Measurements from ENCODE around the gene PLEKHN1.

PLEKHN1 gene

DNA sequence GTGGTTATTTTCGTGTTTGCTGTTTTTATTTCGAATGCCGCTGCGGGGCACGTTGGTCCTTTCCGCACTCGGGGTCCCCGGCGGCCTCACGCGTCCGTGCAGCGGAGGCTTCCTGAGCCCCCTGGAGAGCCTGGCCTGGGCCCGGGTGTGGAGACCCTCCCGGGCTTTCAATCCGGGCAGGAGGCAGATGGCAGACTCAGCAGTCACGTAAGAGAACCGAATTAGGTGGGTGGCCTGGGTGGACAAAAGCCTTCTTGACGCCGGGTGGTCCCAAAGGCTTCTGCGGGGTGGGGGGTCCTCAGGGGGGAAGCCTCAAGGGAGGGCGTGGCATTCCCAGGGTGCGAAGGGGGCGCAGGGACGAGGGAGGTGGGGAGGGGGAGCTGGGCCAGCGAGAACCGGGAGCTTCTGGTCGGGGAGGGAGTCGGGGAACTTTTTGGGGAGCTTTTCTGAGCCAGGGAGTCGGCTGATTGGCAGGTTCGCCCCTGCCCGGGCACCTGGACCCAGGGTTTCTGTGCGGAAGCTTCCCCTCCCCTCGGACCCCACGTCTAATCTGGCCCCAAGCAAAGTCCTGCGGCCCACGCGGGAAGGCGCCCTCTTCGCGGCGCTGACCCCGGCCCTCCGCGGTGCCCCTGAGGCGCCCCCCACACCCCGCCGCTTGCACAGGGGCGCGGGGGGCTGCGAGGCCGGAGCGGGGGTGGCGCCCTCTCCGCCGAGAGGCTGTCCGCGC lies 34.9 kb downstream of the PLEKHN1 start:
- peak; percentile 40 for DNase-seq (ENCODE audit: low spot score)
- in situ Hi-C loops (cut with MboI; ENCODE audit: low sequenced_read_pairs, unreplicated experiment), result no loop called here
- TF ChIP-seq, protein P1, sequence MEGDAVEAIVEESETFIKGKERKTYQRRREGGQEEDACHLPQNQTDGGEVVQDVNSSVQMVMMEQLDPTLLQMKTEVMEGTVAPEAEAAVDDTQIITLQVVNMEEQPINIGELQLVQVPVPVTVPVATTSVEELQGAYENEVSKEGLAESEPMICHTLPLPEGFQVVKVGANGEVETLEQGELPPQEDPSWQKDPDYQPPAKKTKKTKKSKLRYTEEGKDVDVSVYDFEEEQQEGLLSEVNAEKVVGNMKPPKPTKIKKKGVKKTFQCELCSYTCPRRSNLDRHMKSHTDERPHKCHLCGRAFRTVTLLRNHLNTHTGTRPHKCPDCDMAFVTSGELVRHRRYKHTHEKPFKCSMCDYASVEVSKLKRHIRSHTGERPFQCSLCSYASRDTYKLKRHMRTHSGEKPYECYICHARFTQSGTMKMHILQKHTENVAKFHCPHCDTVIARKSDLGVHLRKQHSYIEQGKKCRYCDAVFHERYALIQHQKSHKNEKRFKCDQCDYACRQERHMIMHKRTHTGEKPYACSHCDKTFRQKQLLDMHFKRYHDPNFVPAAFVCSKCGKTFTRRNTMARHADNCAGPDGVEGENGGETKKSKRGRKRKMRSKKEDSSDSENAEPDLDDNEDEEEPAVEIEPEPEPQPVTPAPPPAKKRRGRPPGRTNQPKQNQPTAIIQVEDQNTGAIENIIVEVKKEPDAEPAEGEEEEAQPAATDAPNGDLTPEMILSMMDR (IDR thresholded peaks at IDR 0.05; ENCODE audit: borderline replicate concordance, control extremely low read depth, extremely low read depth, insufficient read depth, missing control alignments), result no peak

DNA sequence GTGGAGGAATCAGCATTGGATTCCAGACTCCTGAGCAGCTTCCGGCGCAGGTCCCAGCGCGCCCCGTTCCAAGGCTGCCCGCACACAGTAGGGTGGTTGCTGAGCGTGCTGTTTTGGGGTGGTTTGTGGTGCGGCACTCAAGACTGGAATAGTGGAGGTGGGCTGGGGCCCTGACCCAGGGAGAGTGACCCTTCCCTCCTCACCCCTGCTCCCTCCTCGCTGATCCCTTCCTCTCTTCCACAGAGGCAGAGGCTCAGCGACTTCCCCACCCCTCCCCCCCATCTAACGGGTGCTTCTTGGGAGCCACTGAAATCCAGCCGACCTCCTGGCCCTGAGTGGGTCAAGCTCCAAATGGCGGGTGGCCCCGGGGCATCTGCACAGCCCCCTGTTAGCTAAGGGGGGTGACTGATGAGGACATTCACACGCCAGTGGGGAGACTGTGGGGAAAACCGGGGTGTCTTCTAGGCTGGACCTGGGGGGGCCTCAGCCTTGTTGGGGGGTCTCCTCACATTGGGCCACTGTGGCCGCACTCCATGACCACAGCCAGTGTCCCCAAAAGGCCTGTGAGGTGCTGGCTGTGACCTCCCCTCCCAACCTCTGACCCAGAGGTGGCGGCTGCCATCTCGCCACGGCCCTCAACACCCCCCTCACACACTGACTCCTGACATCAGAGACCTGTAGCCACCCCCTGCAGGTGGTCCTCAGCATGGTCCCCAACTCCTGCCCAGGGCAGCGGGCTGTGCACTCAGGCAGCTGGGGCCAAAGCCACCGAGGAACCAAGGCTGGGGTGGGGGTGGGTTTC lies 37.5 kb downstream of the PLEKHN1 start:
- in situ Hi-C loops (cut with MboI; ENCODE audit: low sequenced_read_pairs, unreplicated experiment), result no loop called here

DNA sequence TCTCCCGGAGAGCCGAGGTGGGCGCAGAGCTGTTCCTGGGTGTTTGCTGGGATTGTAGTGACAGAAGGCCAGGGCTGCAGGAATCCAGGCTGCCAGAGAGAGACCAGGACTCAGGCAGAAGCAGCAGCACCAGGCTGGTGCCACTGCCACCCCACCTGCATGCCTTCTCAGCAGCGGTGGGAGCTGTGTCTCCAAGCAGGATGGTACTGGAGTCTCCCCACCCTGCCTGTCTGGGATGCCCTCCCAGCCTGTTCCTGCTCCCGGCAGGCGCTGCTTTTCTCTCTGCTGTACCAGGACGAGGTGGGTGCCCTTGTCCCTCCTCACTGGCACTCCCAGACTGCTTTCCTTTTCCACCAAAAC lies 38.1 kb downstream of the PLEKHN1 start:
- in situ Hi-C loops (cut with MboI; ENCODE audit: low sequenced_read_pairs, unreplicated experiment), result no loop called here
- TF ChIP-seq, protein P1 (IDR thresholded peaks at IDR 0.05; ENCODE audit: borderline replicate concordance, control extremely low read depth, extremely low read depth, insufficient read depth, missing control alignments), result no peak
- no peak for DNase-seq (ENCODE audit: low spot score)

More for the DNA sequence above, 37.5 kb downstream of the PLEKHN1 start:
- no peak for DNase-seq (ENCODE audit: low spot score)
- TF ChIP-seq, protein P1 (IDR thresholded peaks at IDR 0.05; ENCODE audit: borderline replicate concordance, control extremely low read depth, extremely low read depth, insufficient read depth, missing control alignments), result no peak

DNA sequence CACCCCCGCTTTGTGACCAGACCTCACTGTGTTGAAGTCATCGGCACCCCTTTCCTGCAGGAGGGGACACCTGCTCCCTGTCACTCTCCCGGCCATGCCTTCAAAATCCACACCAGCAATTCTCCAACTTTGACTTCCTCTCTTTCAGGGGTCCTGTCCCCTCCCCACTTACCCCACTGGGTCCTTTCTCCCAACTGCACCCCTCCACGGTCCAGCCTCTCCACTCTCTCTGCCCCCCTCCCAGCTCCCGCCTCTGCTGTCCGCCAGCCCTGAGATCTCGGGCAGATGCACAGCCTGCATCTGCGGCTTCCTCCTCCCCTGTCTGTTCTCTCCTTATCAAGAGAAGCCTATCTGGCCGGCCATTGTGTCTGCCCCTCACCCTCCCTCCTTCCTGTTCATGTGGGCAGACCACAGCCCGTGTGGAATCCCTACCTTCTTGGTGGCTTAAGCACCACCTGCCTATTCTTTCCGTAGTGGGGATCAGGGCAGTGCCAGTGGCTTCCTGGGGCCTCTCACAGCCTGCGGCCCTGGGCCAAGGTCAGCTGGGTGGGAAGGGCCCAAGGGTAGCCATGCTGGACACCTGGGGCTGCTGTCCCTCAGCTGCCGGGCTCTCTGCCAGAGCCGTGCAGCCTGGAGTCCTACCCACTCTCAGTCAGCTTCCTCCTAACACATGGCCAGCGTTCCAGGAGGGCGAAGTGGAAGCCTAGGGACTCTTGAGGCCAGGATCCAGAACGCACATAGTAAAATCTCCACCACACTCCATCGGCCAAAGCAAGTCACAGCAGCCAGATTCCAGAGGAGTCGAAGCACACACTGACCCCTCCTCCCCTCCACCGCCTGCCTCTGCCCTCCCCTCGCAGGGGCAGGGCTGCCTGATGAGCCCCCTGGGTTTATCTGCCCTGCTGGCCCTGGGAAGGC lies 38.8 kb downstream of the PLEKHN1 start:
- in situ Hi-C loops (cut with MboI; ENCODE audit: low sequenced_read_pairs, unreplicated experiment), result no loop called here
- TF ChIP-seq, protein P1 (IDR thresholded peaks at IDR 0.05; ENCODE audit: borderline replicate concordance, control extremely low read depth, extremely low read depth, insufficient read depth, missing control alignments), result no peak
- DNase-seq (ENCODE audit: low spot score), result no peak

DNA sequence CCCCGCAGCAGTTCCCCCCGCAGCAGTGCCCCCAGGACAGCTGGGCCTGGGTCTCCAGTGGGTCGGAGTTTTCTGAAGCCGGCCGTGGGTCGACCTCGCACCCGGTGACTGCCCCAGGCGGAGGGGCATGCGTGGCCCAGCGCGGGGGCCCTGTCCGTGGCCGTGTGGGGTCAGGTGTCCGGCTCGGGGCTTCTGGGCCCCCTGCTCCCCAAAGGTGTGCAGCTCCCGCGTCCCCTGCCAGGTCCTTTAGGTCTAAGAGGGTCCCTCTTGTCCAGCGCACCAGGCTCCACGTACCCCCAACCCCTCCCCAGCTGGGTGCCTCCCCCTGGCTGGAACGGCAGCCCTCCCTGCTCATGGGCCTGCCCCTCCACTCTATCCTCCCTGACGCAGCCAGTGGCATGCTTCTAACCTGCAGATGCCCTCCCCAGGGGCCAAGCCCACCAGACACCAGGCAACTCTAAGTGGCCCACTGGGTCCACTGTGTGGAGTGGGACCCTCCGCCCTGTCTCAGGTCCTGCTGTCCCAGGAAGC lies 39.6 kb downstream of the PLEKHN1 start:
- TF ChIP-seq, protein P1 (IDR thresholded peaks at IDR 0.05; ENCODE audit: borderline replicate concordance, control extremely low read depth, extremely low read depth, insufficient read depth, missing control alignments), result no peak
- in situ Hi-C loops (cut with MboI; ENCODE audit: low sequenced_read_pairs, unreplicated experiment), result no loop called here
- DNase-seq (ENCODE audit: low spot score), result no peak
